Prostate gland (tissue), 2 donors: ENCODE data around the gene STARD4. TPM values are rescaled to one million over a fixed set of nuclear protein-coding genes. Genes with fewer than 3 reads are reported as not detected.

Experiments
- DNase-seq: peaks from one replicate; pipeline ENCODE4 v3.0.0-alpha.2; 2019; ENCODE audit warnings: low spot score
- H3K27ac ChIP-seq, 2 donors: fragments of 200-600 bp; sonication (generic); 2 replicates each; pipeline ENCODE4 v1.5.1; 2017 to 2019
- H3K27me3 ChIP-seq: fragments of 200-600 bp; sonication (generic); replicated peaks from 2 replicates; pipeline ENCODE4 v1.5.1; 2019; ENCODE audit not compliant: insufficient read depth
- H3K36me3 ChIP-seq, 2 donors: fragments of 200-600 bp; sonication (generic); 1 replicate in 1 of 2; 2 replicates in 1 of 2; pipeline versions ENCODE4 v1.5.1 to v1.8.1; 2017 to 2019
- H3K4me1 ChIP-seq: fragments of 200-600 bp; sonication (generic); replicated peaks from 2 replicates; pipeline ENCODE4 v1.5.1; 2019
- H3K4me3 ChIP-seq, 2 donors: fragments of 200-600 bp; sonication (generic); 2 replicates each; pipeline ENCODE4 v1.5.1; 2017 to 2019
- H3K9me3 ChIP-seq: fragments of 200-600 bp; sonication (generic); 2 replicates; pipeline ENCODE4 v1.5.1; 2017
- CTCF ChIP-seq, 4 experiments: fragments of 200-600 bp in 2 of 4; fragments of 450-650 bp in 2 of 4; sonication (generic) in 2 of 4; IDR thresholded peaks; 1 replicate in 3 of 4; 2 replicates in 1 of 4; pipeline ENCODE4 v1.5.1; 2016 to 2019; ENCODE audit warnings: antibody characterized with exemption in 4 of 4, mild to moderate bottlenecking in 2 of 4, moderate library complexity in 2 of 4
- POLR2A ChIP-seq: fragments of 450-650 bp; IDR thresholded peaks from one replicate; pipeline ENCODE4 v1.6.1; 2016; ENCODE audit warnings: antibody characterized with exemption, mild to moderate bottlenecking
- POLR2AphosphoS5 ChIP-seq: sonication (generic); formaldehyde crosslinking; IDR thresholded peaks from one replicate; pipeline ENCODE4 v1.6.1; 2017; ENCODE audit warnings: antibody characterized with exemption
- WGBS: methylation state at CpG from one replicate; pipeline ENCODE4 v1.1.5; 2018; 5-methylcytosine and 5-hydroxymethylcytosine counted together
- intact Hi-C: fragments of 100-400 bp; cut with DNase I; formaldehyde crosslinking; loops from one replicate; pipeline ENCODE4 v1.14.2; 2022
- total RNA-seq, 2 donors: library from RNA; depleted of rRNA; stranded (reverse); fragments of >200 nt; gene quantifications; one replicate each; pipeline ENCODE4 v1.1.0, GENCODE V29; 2016

Gene STARD4
- total RNA-seq, 2 donors from 2014 or later = 12.1 to 13.4 TPM

- Histone ChIP-seq H3K27me3 (no peaks in the 10 kb centered on the region), H3K4me1 (no peaks in the 10 kb centered on the region), H3K27ac (no peak overlapping the region), H3K4me3 (no peak overlapping the region), H3K36me3 (no peaks in the 10 kb centered on the region), H3K9me3 (no peaks in the 10 kb centered on the region)
- TF ChIP-seq POLR2AphosphoS5 (no peak), POLR2A (no peak), CTCF (IDR thresholded peaks at IDR 0.05) (no peak)
- intact Hi-C loops = loop anchor here (5.0 kb wide), 1 partner anchor 305 kb away; no protein-coding TSS in a partner anchor
- whole genome bisulfite sequencing = 94% methylated on average over 2 of the region's 2 CpGs
- no peak for DNase-seq
Observed at GRCh38 chr5:111461934-111462333, 50.4 kb downstream of the STARD4 start.

GRCh38 chr5:111461255-111461671 lies 51.1 kb downstream of the STARD4 start:
- no peak overlapping the region for H3K4me3 ChIP-seq
- intact Hi-C loops = loop anchor here (5.0 kb wide), 1 partner anchor 304 kb away; no protein-coding TSS in a partner anchor
- H3K4me1 ChIP-seq = no peaks in the 10 kb centered on the region
- no peak for DNase-seq
- no peaks in the 10 kb centered on the region for H3K9me3 ChIP-seq
- no peaks in the 10 kb centered on the region for H3K27me3 ChIP-seq
- H3K36me3 ChIP-seq = no peaks in the 10 kb centered on the region
- 54% methylated on average over 3 of the region's 3 CpGs for WGBS
- H3K27ac ChIP-seq = no peak overlapping the region
- no peak for TF ChIP-seq POLR2A
- no peak for TF ChIP-seq POLR2AphosphoS5
- no peak for TF ChIP-seq CTCF (IDR thresholded peaks at IDR 0.05)

GRCh38 chr5:111454776-111455175 lies 57.6 kb downstream of the STARD4 start:
- H3K4me1 ChIP-seq = no peaks in the 10 kb centered on the region
- TF ChIP-seq POLR2AphosphoS5 (no peak), POLR2A (no peak), CTCF (IDR thresholded peaks at IDR 0.05) (no peak)
- DNase-seq = no peak
- H3K9me3 ChIP-seq = no peaks in the 10 kb centered on the region
- no peaks in the 10 kb centered on the region for H3K36me3 ChIP-seq
- no peaks in the 10 kb centered on the region for H3K27me3 ChIP-seq
- no peak overlapping the region for H3K27ac ChIP-seq
- H3K4me3 ChIP-seq = no peak overlapping the region
- 66% methylated on average over 2 of the region's 2 CpGs for WGBS
- intact Hi-C loops = no loop called here

GRCh38 chr5:111454198-111454622 lies 58.1 kb downstream of the STARD4 start:
- no peaks in the 10 kb centered on the region for H3K27me3 ChIP-seq
- no peak for TF ChIP-seq CTCF (IDR thresholded peaks at IDR 0.05)
- no peak for TF ChIP-seq POLR2AphosphoS5
- no peak for TF ChIP-seq POLR2A
- 22% methylated on average over 3 of the region's 3 CpGs for WGBS
- DNase-seq = no peak
- no peak overlapping the region for H3K27ac ChIP-seq
- intact Hi-C loops = no loop called here
- H3K4me1 ChIP-seq = no peaks in the 10 kb centered on the region
- no peak overlapping the region for H3K4me3 ChIP-seq
- H3K9me3 ChIP-seq = no peaks in the 10 kb centered on the region
- H3K36me3 ChIP-seq = no peaks in the 10 kb centered on the region

GRCh38 chr5:111453747-111454146 lies 58.6 kb downstream of the STARD4 start:
- no peak overlapping the region for H3K27ac ChIP-seq

More at GRCh38 chr5:111453747-111454146, 58.6 kb downstream of the STARD4 start:
- Histone ChIP-seq H3K36me3 (no peaks in the 10 kb centered on the region), H3K27me3 (no peaks in the 10 kb centered on the region), H3K4me1 (no peaks in the 10 kb centered on the region), H3K9me3 (no peaks in the 10 kb centered on the region), H3K4me3 (no peak overlapping the region)
- no peak for DNase-seq
- intact Hi-C loops = no loop called here
- WGBS = 26% methylated on average over 2 of the region's 2 CpGs
- TF ChIP-seq POLR2A = no peak
- TF ChIP-seq CTCF (IDR thresholded peaks at IDR 0.05) = no peak
- no peak for TF ChIP-seq POLR2AphosphoS5
